Large intestine (tissue), 3 donors: ENCODE measurements around the gene SNX5. TPM values are rescaled to one million over a fixed set of nuclear protein-coding genes. Genes with fewer than 3 reads are reported as not detected.

ENCODE experiments used
- DNase-seq, 2 donors: peaks; one replicate each; pipeline versions ENCODE4 v3.0.0 to v3.0.0-alpha.2; 2013
- H3K27ac ChIP-seq: one replicate; pipeline ENCODE4 v1.5.1; 2013; ENCODE audit warnings: low read length
- H3K27me3 ChIP-seq: 2 replicates; pipeline ENCODE4 v1.6.1; 2013; ENCODE audit warnings: low read length; ENCODE audit not compliant: control insufficient read depth, insufficient read depth
- H3K36me3 ChIP-seq: 2 replicates; pipeline ENCODE4 v1.6.1; 2013; ENCODE audit warnings: low read length; ENCODE audit not compliant: control insufficient read depth, insufficient read depth
- H3K4me1 ChIP-seq: one replicate; pipeline ENCODE4 v1.6.1; 2013; ENCODE audit warnings: low read length; ENCODE audit not compliant: control insufficient read depth, insufficient read depth
- H3K4me3 ChIP-seq: one replicate; pipeline ENCODE4 v1.5.1; 2013; ENCODE audit warnings: low read length
- H3K9me3 ChIP-seq: one replicate; pipeline ENCODE4 v1.6.1; 2013; ENCODE audit warnings: mild to moderate bottlenecking, low read depth, low read length, moderate library complexity; ENCODE audit not compliant: control insufficient read depth
- WGBS: methylation state at CpG from one replicate; pipeline ENCODE4 v1.1.5; 2013; ENCODE audit warnings: low lambda C conversion rate; ENCODE audit not compliant: insufficient coverage; 5-methylcytosine and 5-hydroxymethylcytosine counted together
- polyA plus RNA-seq: library from polyadenylated mRNA; unstranded; fragments of 120-200 nt; gene quantifications from one replicate; pipeline ENCODE4 v1.2.1, GENCODE V29; 2013

The SNX5 gene
- polyA plus RNA-seq, 1 donor = 197 TPM

DNA sequence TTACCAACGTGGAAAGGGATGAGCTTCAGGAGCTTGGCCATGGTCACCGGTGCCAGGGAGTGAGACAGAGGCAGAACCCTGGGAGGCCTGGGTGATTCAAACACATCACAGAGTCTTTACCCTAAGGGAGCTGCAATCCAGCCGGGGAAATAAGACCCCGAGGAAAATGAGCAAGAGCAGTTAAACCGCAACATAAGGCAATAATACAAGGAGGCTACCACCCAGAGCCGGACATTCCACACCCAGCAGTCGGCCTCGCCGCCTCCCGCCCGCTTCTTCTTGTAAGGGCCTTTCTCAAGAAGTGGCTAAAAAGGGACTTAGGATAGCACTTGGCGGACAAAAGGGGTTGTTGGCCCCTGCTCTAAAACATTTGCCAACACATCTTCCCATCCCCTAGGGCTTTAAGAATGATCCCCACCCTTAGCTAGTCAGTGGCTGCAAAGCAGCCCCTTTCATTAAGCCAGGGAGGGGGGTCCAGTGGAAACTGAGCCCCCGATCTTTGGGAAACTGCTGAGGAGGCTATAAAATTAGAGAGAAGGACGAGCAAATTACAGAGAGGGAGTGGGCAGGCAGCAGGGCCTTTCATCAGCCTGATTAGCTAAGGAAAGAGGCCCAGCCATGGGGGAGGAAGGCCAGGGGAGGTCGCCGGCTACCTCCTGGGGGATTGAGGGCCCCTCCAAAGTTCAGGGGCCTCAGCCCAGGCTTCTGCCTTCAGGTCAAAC is 34.3 kb downstream of the SNX5 start:
- 100% methylated on average over 1 of the region's 16 CpGs for WGBS
- Histone ChIP-seq H3K9me3 (peaks cover 4% of the 10 kb centered on the region), H3K27ac (no peak overlapping the region), H3K27me3 (no peaks in the 10 kb centered on the region), H3K4me3 (no peak overlapping the region), H3K36me3 (no peaks in the 10 kb centered on the region), H3K4me1 (peaks cover 47% of the 10 kb centered on the region)
- no peak for DNase-seq

DNA sequence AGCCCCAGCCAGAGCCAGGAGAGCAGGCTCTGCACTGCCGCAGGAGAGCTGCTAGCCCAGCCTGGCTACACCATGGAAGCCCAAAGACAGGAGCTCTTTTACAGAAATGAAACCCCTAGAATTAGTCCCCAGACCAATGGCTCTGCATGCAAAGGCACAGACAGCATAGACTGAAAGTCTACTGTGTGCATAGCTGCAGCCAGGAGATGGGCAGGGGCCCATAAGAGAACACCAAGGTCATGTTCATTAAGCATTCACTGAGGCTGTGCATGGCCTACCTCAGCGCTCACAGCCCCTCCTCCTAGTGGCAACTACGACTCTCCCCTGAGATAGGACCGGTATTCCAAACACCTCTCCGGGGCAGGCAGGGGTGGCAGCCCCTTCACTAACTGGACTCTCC is 34.9 kb downstream of the SNX5 start:
- no peak overlapping the region for H3K4me3 ChIP-seq
- no CpG with 5 or more reads among the region's 5 CpGs for WGBS
- no peaks in the 10 kb centered on the region for H3K36me3 ChIP-seq
- H3K9me3 ChIP-seq = peaks cover 4% of the 10 kb centered on the region
- peak in 1 of 2 donors; percentile 17 for DNase-seq
- H3K27ac ChIP-seq = no peak overlapping the region
- H3K4me1 ChIP-seq = peaks cover 47% of the 10 kb centered on the region
- no peaks in the 10 kb centered on the region for H3K27me3 ChIP-seq

DNA sequence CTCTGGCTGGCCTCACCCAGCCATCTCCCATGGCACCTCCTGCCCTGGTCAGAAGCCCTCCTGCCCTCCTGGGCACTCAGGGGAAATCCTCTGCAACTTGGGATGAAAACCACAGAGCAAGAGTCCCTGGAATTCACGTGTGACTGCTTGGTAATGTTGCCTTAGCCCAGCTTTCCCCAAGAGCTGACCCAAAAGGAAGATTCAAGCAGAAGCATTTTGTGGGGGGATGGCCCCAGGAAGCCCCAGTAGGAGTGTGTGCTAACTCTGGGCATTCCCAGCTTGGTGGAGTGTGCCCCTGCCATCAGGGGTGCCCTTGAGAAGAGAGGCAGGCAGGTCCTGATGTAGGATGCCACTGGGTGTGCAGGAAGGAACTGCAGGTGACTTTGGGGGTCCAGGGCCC is 35.5 kb downstream of the SNX5 start:
- no peak overlapping the region for H3K27ac ChIP-seq
- no peak overlapping the region for H3K4me3 ChIP-seq
- H3K4me1 ChIP-seq = peaks cover 49% of the 10 kb centered on the region
- DNase-seq = no peak
- H3K9me3 ChIP-seq = peaks cover 4% of the 10 kb centered on the region
- H3K27me3 ChIP-seq = no peaks in the 10 kb centered on the region
- H3K36me3 ChIP-seq = no peaks in the 10 kb centered on the region
- no CpG with 5 or more reads among the region's 1 CpG for WGBS

DNA sequence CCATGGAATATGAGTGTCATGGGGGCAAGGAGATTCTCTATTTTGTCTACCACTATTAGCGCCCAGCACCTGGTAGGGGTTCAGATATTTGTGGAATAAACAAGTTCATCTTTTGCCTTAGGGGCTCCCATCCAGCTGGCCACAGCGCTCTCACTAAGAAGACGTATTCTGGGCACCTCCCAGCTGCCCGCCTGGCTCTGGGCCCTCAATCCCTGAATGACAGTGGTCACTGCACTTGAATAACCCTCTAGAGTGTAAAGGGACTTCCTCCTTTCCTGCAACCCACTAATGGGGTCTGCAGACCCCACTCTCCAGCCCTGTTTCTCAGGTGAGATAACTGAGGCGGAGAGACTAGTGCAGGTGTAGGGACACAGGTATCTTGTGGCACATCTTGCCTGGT is 36.2 kb downstream of the SNX5 start:
- Histone ChIP-seq H3K27ac (no peak overlapping the region), H3K36me3 (no peaks in the 10 kb centered on the region), H3K4me1 (peaks cover 50% of the 10 kb centered on the region), H3K9me3 (peaks cover 4% of the 10 kb centered on the region), H3K27me3 (no peaks in the 10 kb centered on the region), H3K4me3 (no peak overlapping the region)
- no peak for DNase-seq
- no CpG with 5 or more reads among the region's 5 CpGs for WGBS

DNA sequence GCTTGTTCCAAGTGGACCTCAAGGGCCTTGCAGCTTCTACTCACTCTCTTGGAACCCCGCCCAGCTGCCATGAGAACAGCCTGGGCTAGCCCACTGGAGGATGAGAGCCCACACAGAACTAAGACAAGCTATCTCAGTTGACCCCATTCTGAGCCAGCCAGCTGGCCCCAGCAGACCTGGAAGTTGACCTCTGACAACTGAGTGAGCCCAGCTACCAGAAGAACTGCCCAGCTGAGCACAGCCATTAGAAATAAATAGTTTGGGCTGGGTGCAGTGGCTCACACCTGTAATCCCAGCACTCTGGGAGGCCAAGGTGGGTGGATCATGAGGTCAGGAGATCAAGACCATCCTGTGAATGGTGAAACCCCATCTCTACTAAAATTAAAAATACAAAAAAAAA is 37.1 kb downstream of the SNX5 start:
- Histone ChIP-seq H3K27me3 (no peaks in the 10 kb centered on the region), H3K4me3 (no peak overlapping the region), H3K27ac (no peak overlapping the region), H3K36me3 (no peaks in the 10 kb centered on the region), H3K9me3 (peaks cover 4% of the 10 kb centered on the region), H3K4me1 (peaks cover 46% of the 10 kb centered on the region)
- WGBS = no CpG with 5 or more reads among the region's 1 CpG
- no peak for DNase-seq

DNA sequence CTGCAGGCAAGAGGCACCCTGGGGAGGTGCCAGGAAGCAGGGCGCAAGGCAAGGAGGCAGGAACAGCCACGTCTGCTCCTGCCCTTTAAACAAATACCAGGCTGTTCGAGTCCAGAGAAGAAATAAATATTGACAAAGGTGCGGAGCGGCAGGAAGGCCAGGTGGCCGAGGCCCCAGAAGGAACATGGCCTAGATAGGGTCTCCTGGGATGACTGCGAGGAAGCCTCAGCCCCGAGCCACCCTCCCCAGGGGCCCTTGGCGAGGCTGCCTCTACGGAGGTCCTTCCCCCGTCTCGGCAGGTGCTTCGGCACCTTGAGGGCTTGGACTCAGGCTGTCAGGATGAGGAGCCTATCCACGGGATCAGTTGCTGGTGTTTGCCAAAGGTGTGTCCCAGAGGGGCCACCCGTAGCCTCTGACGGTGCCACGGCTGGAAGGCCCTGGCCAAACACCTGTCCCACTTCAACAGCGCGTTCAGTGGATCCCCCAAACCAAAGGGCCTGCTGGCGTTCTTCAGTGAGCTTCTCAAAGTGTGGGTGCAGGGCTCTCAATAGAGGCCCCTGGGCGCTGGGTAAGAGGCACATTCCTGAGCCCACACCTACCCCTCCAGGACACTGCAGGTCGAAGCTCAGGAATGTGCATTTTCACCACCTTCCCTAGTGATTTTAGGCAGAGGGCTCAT is 39.8 kb downstream of the SNX5 start:
- peak; percentile 76 to 89 for DNase-seq
- no peaks in the 10 kb centered on the region for H3K27me3 ChIP-seq
- WGBS = no CpG with 5 or more reads among the region's 22 CpGs
- peak overlapping the region; percentile 81 for H3K27ac ChIP-seq
- H3K4me3 ChIP-seq = no peak overlapping the region
- H3K36me3 ChIP-seq = no peaks in the 10 kb centered on the region
- peaks cover 4% of the 10 kb centered on the region for H3K9me3 ChIP-seq
- H3K4me1 ChIP-seq = peaks cover 52% of the 10 kb centered on the region

DNA sequence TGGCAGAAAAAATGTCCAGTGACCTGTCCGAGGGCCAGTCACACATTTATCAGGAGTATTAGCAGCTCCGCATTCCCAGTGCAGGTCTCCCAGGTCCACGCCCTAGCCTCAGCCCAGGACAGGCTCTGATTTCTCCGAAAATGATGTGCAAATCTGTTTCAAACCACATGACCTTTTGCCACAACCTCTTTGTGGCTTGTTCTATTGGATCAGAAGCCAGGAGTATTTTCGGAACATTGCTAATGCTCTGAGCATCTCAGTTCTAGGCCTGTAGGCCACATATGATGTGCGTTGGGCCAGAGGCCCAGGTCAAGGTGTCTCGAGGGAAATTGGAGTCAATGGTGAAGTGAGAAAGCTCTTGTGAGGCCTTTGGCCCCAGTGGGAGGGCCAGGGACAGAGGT is 40.4 kb downstream of the SNX5 start:
- Histone ChIP-seq H3K9me3 (peaks cover 4% of the 10 kb centered on the region), H3K27me3 (no peaks in the 10 kb centered on the region), H3K4me1 (peaks cover 47% of the 10 kb centered on the region), H3K27ac (peak overlapping the region; percentile 81), H3K4me3 (no peak overlapping the region), H3K36me3 (no peaks in the 10 kb centered on the region)
- no CpG with 5 or more reads among the region's 7 CpGs for WGBS
- no peak for DNase-seq

DNA sequence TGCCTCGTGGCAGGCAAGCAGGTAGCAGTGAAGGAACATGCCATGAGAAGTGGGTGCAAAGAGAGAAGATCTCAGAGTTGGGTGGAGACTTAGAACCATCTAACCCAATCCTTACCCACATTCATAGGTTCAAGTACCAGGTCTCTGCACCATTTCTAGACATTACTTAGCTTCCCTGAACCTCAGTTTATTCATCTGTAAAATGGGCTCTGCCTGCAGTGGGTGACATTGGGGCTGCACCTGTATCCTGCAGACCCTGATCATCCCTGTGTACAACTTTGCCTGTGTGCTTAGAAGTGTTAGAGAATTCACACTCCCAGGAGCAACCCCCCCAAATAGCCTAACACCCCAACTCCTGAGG is 42.7 kb downstream of the SNX5 start:
- Histone ChIP-seq H3K4me1 (peaks cover 45% of the 10 kb centered on the region), H3K4me3 (no peak overlapping the region), H3K27ac (peak overlapping the region; percentile 21)

DNA sequence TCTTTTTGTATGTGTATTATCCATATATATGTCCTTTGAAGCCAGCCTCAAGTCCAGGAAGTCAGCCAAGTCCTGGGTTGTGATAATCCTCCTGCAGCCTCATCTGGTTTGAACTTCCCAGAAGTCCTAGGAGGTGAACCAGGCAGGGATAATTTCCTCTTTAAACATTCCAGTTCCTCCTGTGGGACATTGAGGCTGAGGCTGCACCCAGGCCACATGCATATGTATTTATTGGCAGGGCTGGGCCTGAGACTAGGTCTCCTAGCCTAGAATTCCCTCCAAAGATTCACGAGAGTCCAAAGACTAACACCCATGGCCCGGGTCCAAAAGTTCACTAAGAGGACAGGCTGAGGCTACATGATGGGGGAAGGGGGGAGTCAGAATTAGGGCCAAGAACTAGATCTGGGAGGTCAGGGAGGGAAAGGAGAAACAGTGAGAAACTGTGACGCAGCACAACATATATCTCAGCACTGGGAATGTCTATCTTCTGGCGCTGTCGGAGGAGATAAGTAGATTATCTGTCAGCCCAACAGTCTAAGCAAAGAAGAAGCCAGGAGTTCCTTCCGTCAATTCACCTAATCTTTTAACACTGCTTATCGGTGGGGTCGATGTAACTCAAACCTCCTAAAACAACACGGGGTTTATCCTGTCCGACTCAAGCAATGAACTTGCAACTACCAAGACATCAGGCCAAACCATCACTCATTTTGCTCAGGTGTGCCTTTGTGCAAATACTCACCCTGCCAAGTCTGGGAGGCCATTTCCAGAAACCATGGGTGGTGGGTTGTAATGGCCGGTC is 43.3 kb downstream of the SNX5 start:
- Histone ChIP-seq H3K4me3 (no peak overlapping the region), H3K9me3 (no peaks in the 10 kb centered on the region), H3K27ac (peak overlapping the region; percentile 21), H3K36me3 (no peaks in the 10 kb centered on the region), H3K27me3 (no peaks in the 10 kb centered on the region), H3K4me1 (peaks cover 45% of the 10 kb centered on the region)
- no CpG with 5 or more reads among the region's 11 CpGs for WGBS
- DNase-seq = peak; percentile 69 to 87

More for the DNA sequence above, 42.7 kb downstream of the SNX5 start:
- DNase-seq = no peak
- H3K9me3 ChIP-seq = no peaks in the 10 kb centered on the region
- no peaks in the 10 kb centered on the region for H3K36me3 ChIP-seq
- no CpG with 5 or more reads among the region's 1 CpG for WGBS
- no peaks in the 10 kb centered on the region for H3K27me3 ChIP-seq

DNA sequence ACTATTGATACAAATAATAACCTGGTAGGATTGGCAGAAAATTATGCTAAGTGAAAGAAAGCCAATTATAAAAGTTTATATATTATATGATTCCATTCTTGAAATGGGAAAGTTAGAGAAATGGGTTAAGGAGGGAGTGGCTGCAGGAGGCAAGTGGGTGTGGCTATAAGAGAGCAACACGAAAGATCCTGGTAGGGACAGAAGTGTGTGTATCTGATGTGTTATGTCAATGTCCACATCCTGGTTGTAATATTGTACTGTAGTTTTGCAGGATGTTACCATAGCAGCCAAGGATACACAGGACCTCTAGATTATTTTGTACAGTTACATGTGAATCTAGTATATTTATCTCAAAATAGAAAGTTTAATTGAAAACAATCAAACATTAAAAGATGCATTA is 46.8 kb downstream of the SNX5 start:
- peaks cover 18% of the 10 kb centered on the region for H3K4me1 ChIP-seq
- no peaks in the 10 kb centered on the region for H3K36me3 ChIP-seq
- no peak overlapping the region for H3K4me3 ChIP-seq
- DNase-seq = peak in 1 of 2 donors; percentile 44
- 11% methylated on average over 1 of the region's 1 CpG for WGBS
- H3K27me3 ChIP-seq = no peaks in the 10 kb centered on the region
- H3K27ac ChIP-seq = no peak overlapping the region
- H3K9me3 ChIP-seq = no peaks in the 10 kb centered on the region
